ENCODE data around the gene PCNA.
"Not testable (repeated sequence)": the region's sequence is repeated elsewhere in the genome, so short reads cannot be mapped to it uniquely, and the experiment has no call there.

PCNA gene

GRCh38 chr20:5141615-5142014, 21.9 kb upstream of the PCNA start:
- no peak for DNase-seq

- no peak for DNase-seq
Measured at GRCh38 chr20:5140195-5140594, 20.4 kb upstream of the PCNA start.

- no peak for DNase-seq
Measured at GRCh38 chr20:5136096-5136495, 16.3 kb upstream of the PCNA start.

GRCh38 chr20:5135363-5136012, 15.7 kb upstream of the PCNA start:
- DNase-seq, result no peak

GRCh38 chr20:5133998-5134397, 14.2 kb upstream of the PCNA start:
- DNase-seq, result no peak

- DNase-seq, result no peak
Measured at GRCh38 chr20:5131502-5131901, 11.7 kb upstream of the PCNA start.

GRCh38 chr20:5128886-5129285, 9.1 kb upstream of the PCNA start:
- DNase-seq, result no peak

GRCh38 chr20:5127859-5128424, 8.2 kb upstream of the PCNA start:
- no peak for DNase-seq

GRCh38 chr20:5127204-5127858, 7.6 kb upstream of the PCNA start:
- peak; percentile 80 for DNase-seq

- peak; percentile 100 for DNase-seq
Measured at GRCh38 chr20:5126512-5127203, 6.9 kb upstream of the PCNA start, which contains the start of gene CDS2. Gene CDS2, plus strand, starts transcription at chr20:5127008. Its CDS starts 85 bp downstream, at chr20:5127093.

- no peak for DNase-seq
Measured at GRCh38 chr20:5122873-5123260, 3.1 kb upstream of the PCNA start.

GRCh38 chr20:5120185-5120476, 373 bp upstream of the PCNA start:
- DNase-seq, result no peak

GRCh38 chr20:5119143-5119434, 669 bp downstream of the PCNA start:
- no peak for DNase-seq

- DNase-seq, result peak; percentile 28
Measured at GRCh38 chr20:5118220-5119142, 1.3 kb downstream of the PCNA start.

GRCh38 chr20:5116875-5117274, 2.9 kb downstream of the PCNA start:
- no peak for DNase-seq

- no peak for DNase-seq
Measured at GRCh38 chr20:5114403-5114802, 5.4 kb downstream of the PCNA start.

GRCh38 chr20:5113615-5113986, 6.2 kb downstream of the PCNA start:
- DNase-seq, result no peak

- DNase-seq, result no peak
Measured at GRCh38 chr20:5109276-5109675, 10.5 kb downstream of the PCNA start.

- DNase-seq, result no peak
Measured at GRCh38 chr20:5104479-5104878, 15.3 kb downstream of the PCNA start.

GRCh38 chr20:5100684-5101347, 18.9 kb downstream of the PCNA start:
- peak; percentile 82 for DNase-seq

- DNase-seq, result not testable (repeated sequence)
Measured at GRCh38 chr20:5099909-5100308, 19.8 kb downstream of the PCNA start.

- not testable (repeated sequence) for DNase-seq
Measured at GRCh38 chr20:5099009-5099408, 20.7 kb downstream of the PCNA start.

- no peak for DNase-seq
Measured at GRCh38 chr20:5096463-5096862, 23.3 kb downstream of the PCNA start.

Measured in stimulated activated CD4-positive, alpha-beta T cell treated with anti-CD3 and anti-CD28 coated beads, Interleukin-15, amount 100 ng/mL, for 24 hours (primary cell).